Liver (tissue), 3 donors: ENCODE data around the gene PRAMEF7.
"Not testable (repeated sequence)": the region's sequence is repeated elsewhere in the genome, so short reads cannot be mapped to it uniquely, and the experiment has no call there.

Source experiments
- CTCF ChIP-seq: fragments of 150-350 bp; IDR thresholded peaks from 2 replicates; pipeline ENCODE4 v1.5.1; 2017; ENCODE audit warnings: improper control_type of control experiment, low read depth, low read length; ENCODE audit not compliant: missing input control
- EGR1 ChIP-seq, 2 donors: IDR thresholded peaks; 2 replicates each; pipeline ENCODE4 v1.6.1; 2016 to 2018; ENCODE audit warnings: antibody characterized with exemption in 2 of 2, low read depth in 2 of 2
- MAX ChIP-seq: IDR thresholded peaks from 2 replicates; pipeline ENCODE4 v1.6.1; 2016; ENCODE audit warnings: antibody characterized with exemption
- NR2F2 ChIP-seq: IDR thresholded peaks from 2 replicates; pipeline ENCODE4 v1.6.1; 2016; ENCODE audit warnings: antibody characterized with exemption
- REST ChIP-seq: IDR thresholded peaks from 2 replicates; pipeline ENCODE4 v1.6.1; 2016; ENCODE audit warnings: antibody characterized with exemption, mild to moderate bottlenecking
- SP1 ChIP-seq: IDR thresholded peaks from 2 replicates; pipeline ENCODE4 v1.6.1; 2018; ENCODE audit warnings: antibody characterized with exemption, mild to moderate bottlenecking
- TAF1 ChIP-seq: conservative IDR thresholded peaks from 2 replicates; pipeline ENCODE4 v1.6.1; 2016; ENCODE audit warnings: antibody characterized with exemption, mild to moderate bottlenecking
- donor health status: healthy.
- donor health status: healthy.

GRCh38 chr1:12916310-12916709 is at the start of gene PRAMEF7:
- not testable (repeated sequence) for TF ChIP-seq CTCF; TAF1; EGR1 (IDR thresholded peaks at IDR 0.05; ENCODE audit: low read depth in 2 of 2); NR2F2; MAX; SP1; REST
